Sigmoid colon (tissue), 7 donors: ENCODE results near the gene SHBG. TPM values are rescaled to one million over a fixed set of nuclear protein-coding genes. Genes with fewer than 3 reads are reported as not detected.

Experiments used
- DNase-seq: peaks from one replicate; pipeline ENCODE4 v3.0.0-alpha.2; 2019
- H3K27ac ChIP-seq, 4 donors: fragments of 200-600 bp; sonication (generic); one replicate each; pipeline ENCODE4 v1.5.1; 2016 to 2019; ENCODE audit warnings: mild to moderate bottlenecking in 1 of 4
- H3K27me3 ChIP-seq, 3 donors: fragments of 200-600 bp; sonication (generic); one replicate each; pipeline ENCODE4 v1.5.1; 2019; ENCODE audit warnings: mild to moderate bottlenecking in 1 of 3
- H3K36me3 ChIP-seq, 4 donors: fragments of 200-600 bp; sonication (generic); one replicate each; pipeline ENCODE4 v1.5.1; 2016 to 2019
- H3K4me1 ChIP-seq, 4 donors: fragments of 200-600 bp; sonication (generic); one replicate each; pipeline ENCODE4 v1.5.1; 2017 to 2019
- H3K4me3 ChIP-seq, 4 donors: fragments of 200-600 bp; sonication (generic); one replicate each; pipeline ENCODE4 v1.5.1; 2017 to 2019; ENCODE audit warnings: mild to moderate bottlenecking in 2 of 4, moderate library complexity in 1 of 4
- H3K9me3 ChIP-seq, 4 donors: fragments of 200-600 bp in 3 of 4; sonication (generic) in 3 of 4; one replicate each; pipeline versions ENCODE4 v1.5.1 to v1.6.1; 2013 to 2019
- EP300 ChIP-seq, 4 donors: sonication (generic); formaldehyde crosslinking; IDR thresholded peaks; one replicate each; pipeline ENCODE4 v1.6.1; 2017; ENCODE audit warnings: antibody characterized with exemption in 4 of 4
- POLR2A ChIP-seq, 2 donors: fragments of 450-650 bp; IDR thresholded peaks; one replicate each; pipeline ENCODE4 v1.6.1; 2016; ENCODE audit warnings: antibody characterized with exemption in 2 of 2, mild to moderate bottlenecking in 2 of 2, moderate library complexity in 2 of 2
- POLR2AphosphoS5 ChIP-seq, 4 donors: sonication (generic); formaldehyde crosslinking; IDR thresholded peaks; one replicate each; pipeline ENCODE4 v1.6.1; 2017; ENCODE audit warnings: antibody characterized with exemption in 4 of 4
- WGBS, 2 donors: extraction: QIAGEN DNeasy Blood & Tissue Kit; methylation state at CpG; one replicate each; pipeline ENCODE4 v1.1.7; 2013; 5-methylcytosine and 5-hydroxymethylcytosine counted together
- intact Hi-C: fragments of 100-400 bp; cut with DNase I; formaldehyde crosslinking; loops from one replicate; pipeline ENCODE4 v1.15.1; 2023
- polyA plus RNA-seq, 3 donors: library from polyadenylated mRNA; stranded (reverse); fragments of 200-250 nt; gene quantifications; one replicate each; pipeline ENCODE4 v1.2.3, GENCODE V29; 2013
- total RNA-seq, 4 donors: library from RNA; depleted of rRNA; stranded (reverse); fragments of >200 nt; gene quantifications; one replicate each; pipeline ENCODE4 v1.1.0, GENCODE V29; 2016
- TF ChIP-seq, protein P1 (sequence below), 4 experiments: fragments of 450-650 bp in 3 of 4; fragments of 200-600 bp in 1 of 4; IDR thresholded peaks; one replicate each; pipeline ENCODE4 v1.5.1; 2016 to 2019; ENCODE audit warnings: antibody characterized with exemption in 4 of 4, mild to moderate bottlenecking in 3 of 4, moderate library complexity in 2 of 4
- donor health status: healthy with polysubstance abuse.
- donor health status: Bipolar disorder and iron deficiency.
- donor health status: healthy.

SHBG gene
- total and polyA plus RNA-seq, 7 donors, result 0.34 to 1.2 TPM; not detected in 5

DNA sequence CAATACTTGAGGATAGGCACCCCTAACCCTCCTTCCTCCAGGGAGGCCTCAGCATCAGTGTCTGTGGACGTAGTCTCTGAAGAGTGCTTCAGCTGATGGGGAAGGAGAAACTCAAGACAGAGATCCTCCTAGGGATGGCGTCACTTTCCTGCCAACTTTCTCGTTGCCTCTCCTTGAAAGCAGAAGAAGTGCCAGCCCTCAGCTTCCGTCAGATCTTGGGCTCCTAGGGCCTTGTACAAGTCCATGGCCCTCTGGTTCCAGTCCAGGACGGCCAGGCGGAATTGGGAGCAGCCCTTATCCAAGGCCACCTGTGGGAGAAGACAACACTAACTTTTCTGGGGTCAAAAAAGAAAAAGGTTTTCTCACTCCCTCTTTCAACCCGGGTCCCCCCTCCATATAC is 3.6 kb upstream of the SHBG start:
- peak; percentile 74 for DNase-seq
- Histone ChIP-seq H3K4me3 (peak overlapping the region in 1 of 4 donors; percentile 77), H3K27ac (peak overlapping the region; percentile 89 to 97 (median 96)), H3K36me3 (peaks cover 0 to 13% (median 5%) of the 10 kb centered on the region in 4 donors), H3K9me3 (no peaks in the 10 kb centered on the region), H3K4me1 (peaks cover 0 to 17% (median 14%) of the 10 kb centered on the region in 4 donors), H3K27me3 (no peaks in the 10 kb centered on the region)
- TF ChIP-seq POLR2AphosphoS5 (IDR thresholded peaks at IDR 0.05), result no peak
- TF ChIP-seq, protein P1, sequence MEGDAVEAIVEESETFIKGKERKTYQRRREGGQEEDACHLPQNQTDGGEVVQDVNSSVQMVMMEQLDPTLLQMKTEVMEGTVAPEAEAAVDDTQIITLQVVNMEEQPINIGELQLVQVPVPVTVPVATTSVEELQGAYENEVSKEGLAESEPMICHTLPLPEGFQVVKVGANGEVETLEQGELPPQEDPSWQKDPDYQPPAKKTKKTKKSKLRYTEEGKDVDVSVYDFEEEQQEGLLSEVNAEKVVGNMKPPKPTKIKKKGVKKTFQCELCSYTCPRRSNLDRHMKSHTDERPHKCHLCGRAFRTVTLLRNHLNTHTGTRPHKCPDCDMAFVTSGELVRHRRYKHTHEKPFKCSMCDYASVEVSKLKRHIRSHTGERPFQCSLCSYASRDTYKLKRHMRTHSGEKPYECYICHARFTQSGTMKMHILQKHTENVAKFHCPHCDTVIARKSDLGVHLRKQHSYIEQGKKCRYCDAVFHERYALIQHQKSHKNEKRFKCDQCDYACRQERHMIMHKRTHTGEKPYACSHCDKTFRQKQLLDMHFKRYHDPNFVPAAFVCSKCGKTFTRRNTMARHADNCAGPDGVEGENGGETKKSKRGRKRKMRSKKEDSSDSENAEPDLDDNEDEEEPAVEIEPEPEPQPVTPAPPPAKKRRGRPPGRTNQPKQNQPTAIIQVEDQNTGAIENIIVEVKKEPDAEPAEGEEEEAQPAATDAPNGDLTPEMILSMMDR (IDR thresholded peaks at IDR 0.05), result no peak
- TF ChIP-seq EP300 (IDR thresholded peaks at IDR 0.05), result no peak
- no peak for TF ChIP-seq POLR2A (IDR thresholded peaks at IDR 0.05)
- WGBS, 2 donors, result 86 to 87% methylated on average over 7 of the region's 7 CpGs
- intact Hi-C loops, result loop anchor here (2.0 kb wide), 1 partner anchor 60 kb away; the partner anchor contains the start of gene TP53

DNA sequence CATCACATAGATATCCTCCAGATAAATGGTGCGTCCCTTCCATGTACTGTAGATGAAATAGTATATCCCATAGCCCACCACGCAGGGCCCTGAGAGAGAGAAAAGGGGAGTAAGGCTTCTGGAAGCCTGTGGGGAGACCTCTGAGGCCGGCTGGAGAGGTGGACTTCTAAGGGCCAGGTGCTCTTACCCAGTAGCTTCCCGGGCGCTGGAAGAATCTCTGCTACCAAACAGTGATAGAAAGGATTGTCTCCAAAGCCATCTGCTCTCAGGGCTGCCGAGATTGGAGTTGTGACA is 3.0 kb upstream of the SHBG start:
- Histone ChIP-seq H3K27me3 (no peaks in the 10 kb centered on the region), H3K27ac (peak overlapping the region; percentile 89 to 97 (median 96)), H3K4me1 (peaks cover 0 to 17% (median 14%) of the 10 kb centered on the region in 4 donors), H3K4me3 (peak overlapping the region; percentile 62 to 86 (median 77)), H3K36me3 (peaks cover 0 to 13% (median 5%) of the 10 kb centered on the region in 4 donors), H3K9me3 (no peaks in the 10 kb centered on the region)
- 13 to 25% methylated on average over 6 of the region's 6 CpGs for WGBS, 2 donors
- DNase-seq, result no peak
- intact Hi-C loops, result loop anchor here (2.0 kb wide), 1 partner anchor 60 kb away; the partner anchor contains the start of gene TP53
- TF ChIP-seq EP300 (IDR thresholded peaks at IDR 0.05), result no peak
- TF ChIP-seq, protein P1 (IDR thresholded peaks at IDR 0.05), result no peak
- TF ChIP-seq POLR2AphosphoS5 (IDR thresholded peaks at IDR 0.05), result no peak
- no peak for TF ChIP-seq POLR2A (IDR thresholded peaks at IDR 0.05)

DNA sequence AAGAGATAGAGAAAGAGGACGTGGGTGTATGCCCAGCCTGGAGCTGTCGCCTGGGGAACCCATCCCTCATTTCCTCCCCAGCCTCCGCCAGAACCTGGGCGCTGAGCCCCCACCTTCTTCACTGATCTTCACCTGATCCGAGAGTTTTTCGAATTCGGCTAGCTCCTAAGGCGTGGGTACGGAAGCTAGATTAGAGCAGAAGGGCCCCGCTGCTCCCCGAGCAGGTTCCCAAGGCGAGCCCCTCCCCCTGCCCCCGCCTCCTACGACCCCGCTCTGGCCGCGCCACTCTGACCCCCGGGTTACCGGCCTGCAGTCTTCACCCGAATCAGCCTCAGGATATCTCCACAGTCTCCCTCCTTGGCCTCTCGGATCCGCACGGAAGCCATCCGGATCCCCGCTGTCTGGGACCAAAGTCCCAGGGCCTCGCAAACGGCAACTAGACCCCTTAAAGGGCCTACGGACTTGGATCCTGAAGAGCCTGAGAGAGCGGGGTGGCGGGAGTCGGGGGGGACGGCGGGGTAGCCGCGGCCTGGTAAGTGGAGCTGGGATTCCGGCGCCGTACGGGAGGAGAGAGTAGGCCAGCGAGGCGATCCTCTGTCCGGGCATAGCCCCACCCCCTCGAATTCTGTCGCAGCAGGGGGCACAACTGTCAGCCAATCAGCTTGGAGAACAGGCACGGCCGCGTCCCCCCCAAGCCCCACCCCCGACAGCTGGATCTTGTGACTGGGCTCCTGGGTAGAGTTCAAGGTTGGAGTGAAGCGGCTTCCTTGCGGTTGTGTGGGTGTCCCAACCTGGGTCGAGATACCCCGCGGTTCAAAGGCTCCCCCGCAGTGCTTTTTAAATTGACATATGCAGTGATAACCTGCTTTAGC is 2.4 kb upstream of the SHBG start, which contains the start of gene SAT2:
TSS of gene SAT2 (minus strand) at position 572 of the 872 bp plus-strand sequence. CDS start at position 386, 186 bp downstream.
- Histone ChIP-seq H3K27ac (peak within 1 kb of the TSS; percentile 89 to 97 (median 96)), H3K27me3 (no peaks in the 10 kb centered on the region), H3K36me3 (peaks cover 0 to 13% (median 5%) of the 10 kb centered on the region in 4 donors), H3K4me3 (peak within 1 kb of the TSS; percentile 62 to 86 (median 77)), H3K4me1 (peaks cover 0 to 17% (median 14%) of the 10 kb centered on the region in 4 donors), H3K9me3 (no peaks in the 10 kb centered on the region)
- intact Hi-C loops, result loop anchor here (2.0 kb wide), 1 partner anchor 59 kb away; the partner anchor contains the start of gene TP53
- TF ChIP-seq POLR2AphosphoS5 (IDR thresholded peaks at IDR 0.05) (peak; percentile 88 to 93 (median 90)), EP300 (IDR thresholded peaks at IDR 0.05) (peak in 1 of 4 donors; percentile 14), POLR2A (IDR thresholded peaks at IDR 0.05) (peak; percentile 69 to 75)
- TF ChIP-seq, protein P1 (IDR thresholded peaks at IDR 0.05), result no peak
- 1% methylated on average over 54 of the region's 54 CpGs for WGBS, 2 donors
- DNase-seq, result peak; percentile 99

DNA sequence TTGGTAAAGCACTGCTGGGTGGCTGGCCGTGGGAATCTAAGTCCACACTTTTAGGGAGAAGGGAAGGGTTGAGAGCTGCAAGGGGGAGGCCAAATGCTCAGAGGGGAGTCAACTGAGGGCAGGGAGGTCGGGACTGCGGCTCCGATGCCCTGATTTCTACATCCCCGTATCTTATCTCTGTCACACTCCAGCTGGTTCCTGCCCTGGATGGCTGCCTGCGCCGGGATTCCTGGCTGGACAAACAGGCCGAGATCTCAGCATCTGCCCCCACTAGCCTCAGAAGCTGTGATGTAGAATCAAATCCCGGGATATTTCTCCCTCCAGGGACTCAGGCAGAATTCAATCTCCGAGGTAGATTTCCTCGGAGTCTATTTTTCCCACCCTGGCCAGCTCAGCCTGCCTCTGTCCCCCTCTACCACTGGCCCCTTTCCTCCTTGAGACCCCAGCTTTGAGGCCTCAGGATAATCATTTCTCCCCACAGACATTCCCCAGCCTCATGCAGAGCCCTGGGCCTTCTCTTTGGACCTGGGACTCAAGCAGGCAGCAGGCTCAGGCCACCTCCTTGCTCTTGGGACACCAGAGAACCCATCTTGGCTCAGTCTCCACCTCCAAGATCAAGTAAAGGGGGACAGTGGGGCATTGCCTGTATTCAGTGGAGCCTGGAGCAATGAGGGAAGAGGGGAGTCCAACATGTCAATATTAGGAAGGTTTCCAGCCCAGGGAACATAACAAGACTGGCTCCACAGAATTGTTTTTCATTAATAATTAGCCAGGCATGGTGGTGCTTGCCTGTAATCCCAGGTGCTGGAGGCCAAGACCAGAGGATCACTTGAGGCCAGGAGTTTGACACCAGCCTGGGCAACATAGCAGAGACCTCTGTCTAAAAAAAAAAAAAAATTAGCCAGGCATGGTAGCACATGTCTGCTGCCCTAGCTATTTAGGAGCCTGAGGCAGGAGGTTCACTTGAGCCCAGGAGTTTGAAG is 1.8 kb downstream of the SHBG start:
- Histone ChIP-seq H3K9me3 (no peaks in the 10 kb centered on the region), H3K36me3 (no peaks in the 10 kb centered on the region), H3K4me1 (peaks cover 0 to 12% (median 10%) of the 10 kb centered on the region in 4 donors), H3K4me3 (no peak overlapping the region), H3K27ac (no peak overlapping the region), H3K27me3 (no peaks in the 10 kb centered on the region)
- no peak for TF ChIP-seq POLR2A (IDR thresholded peaks at IDR 0.05)
- TF ChIP-seq, protein P1 (IDR thresholded peaks at IDR 0.05), result no peak
- no peak for TF ChIP-seq EP300 (IDR thresholded peaks at IDR 0.05)
- TF ChIP-seq POLR2AphosphoS5 (IDR thresholded peaks at IDR 0.05), result no peak
- intact Hi-C loops, result no loop called here
- 87 to 88% methylated on average over 11 of the region's 11 CpGs for WGBS, 2 donors
- DNase-seq, result no peak
